NCI-H2196 treated with DMSO at 0.1 percent for 48 hours (cell line): ENCODE results near the gene SLITRK6.
A peak's percentile ranks its signal among the peaks of the same experiment; 100 is the strongest.
"Not testable (repeated sequence)": the region's sequence is repeated elsewhere in the genome, so short reads cannot be mapped to it uniquely, and the experiment has no call there.

ENCODE experiments used
- DNase-seq: peaks from one replicate; lab custom pipeline; 2025; ENCODE audit not compliant: unreplicated experiment; lab: John Stamatoyannopoulos, UW

The SLITRK6 gene, protein sequence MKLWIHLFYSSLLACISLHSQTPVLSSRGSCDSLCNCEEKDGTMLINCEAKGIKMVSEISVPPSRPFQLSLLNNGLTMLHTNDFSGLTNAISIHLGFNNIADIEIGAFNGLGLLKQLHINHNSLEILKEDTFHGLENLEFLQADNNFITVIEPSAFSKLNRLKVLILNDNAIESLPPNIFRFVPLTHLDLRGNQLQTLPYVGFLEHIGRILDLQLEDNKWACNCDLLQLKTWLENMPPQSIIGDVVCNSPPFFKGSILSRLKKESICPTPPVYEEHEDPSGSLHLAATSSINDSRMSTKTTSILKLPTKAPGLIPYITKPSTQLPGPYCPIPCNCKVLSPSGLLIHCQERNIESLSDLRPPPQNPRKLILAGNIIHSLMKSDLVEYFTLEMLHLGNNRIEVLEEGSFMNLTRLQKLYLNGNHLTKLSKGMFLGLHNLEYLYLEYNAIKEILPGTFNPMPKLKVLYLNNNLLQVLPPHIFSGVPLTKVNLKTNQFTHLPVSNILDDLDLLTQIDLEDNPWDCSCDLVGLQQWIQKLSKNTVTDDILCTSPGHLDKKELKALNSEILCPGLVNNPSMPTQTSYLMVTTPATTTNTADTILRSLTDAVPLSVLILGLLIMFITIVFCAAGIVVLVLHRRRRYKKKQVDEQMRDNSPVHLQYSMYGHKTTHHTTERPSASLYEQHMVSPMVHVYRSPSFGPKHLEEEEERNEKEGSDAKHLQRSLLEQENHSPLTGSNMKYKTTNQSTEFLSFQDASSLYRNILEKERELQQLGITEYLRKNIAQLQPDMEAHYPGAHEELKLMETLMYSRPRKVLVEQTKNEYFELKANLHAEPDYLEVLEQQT

DNA sequence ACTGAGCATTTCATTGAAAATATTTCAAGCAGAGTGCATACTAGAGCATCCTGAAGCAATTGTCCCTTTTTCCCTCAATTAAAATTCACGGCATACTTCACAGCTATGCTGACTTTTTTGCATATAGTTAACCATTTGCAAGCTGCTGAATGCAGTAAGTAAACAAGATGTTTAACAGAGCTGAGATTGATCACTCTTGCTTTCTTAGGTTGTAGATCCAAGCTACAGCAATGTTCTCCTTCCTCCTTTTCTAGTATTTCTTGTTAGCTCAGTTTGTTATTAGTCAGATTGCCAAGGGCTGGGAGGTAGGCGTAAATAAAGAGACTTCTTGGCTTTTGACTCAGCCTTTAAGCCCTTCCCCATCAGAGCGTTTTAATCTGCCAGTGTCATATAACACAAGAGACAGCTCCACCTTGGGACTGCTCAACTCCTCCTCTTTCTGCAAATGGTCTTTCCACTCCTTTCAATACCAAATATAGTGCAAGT, at the start of gene SLITRK6:
Gene SLITRK6, minus strand, starts transcription at position 323 of the 486 bp plus-strand sequence. CDS start 2,911 bp downstream, outside the sequence.
- peak; percentile 41 for DNase-seq

DNA sequence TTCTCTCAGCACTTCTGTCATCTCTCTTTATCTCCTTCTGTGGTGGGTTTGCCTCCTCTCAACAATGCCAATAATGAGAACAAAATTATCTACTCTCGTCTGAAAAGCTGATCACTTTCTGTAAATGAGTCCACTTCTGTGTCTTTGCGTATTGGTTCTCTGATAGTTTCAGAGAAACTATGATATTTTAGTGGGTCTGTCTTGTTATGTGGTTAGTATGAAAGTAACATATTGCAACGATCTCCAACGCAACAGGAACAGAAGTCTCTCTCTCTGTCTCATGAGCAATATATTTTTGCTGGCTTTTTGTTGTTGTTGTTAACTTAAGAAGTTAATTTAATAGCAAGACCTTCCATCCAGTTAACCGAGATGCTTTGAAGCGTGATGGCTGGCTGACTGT, 47.8 kb upstream of the SLITRK6 start:
- DNase-seq: no peak

DNA sequence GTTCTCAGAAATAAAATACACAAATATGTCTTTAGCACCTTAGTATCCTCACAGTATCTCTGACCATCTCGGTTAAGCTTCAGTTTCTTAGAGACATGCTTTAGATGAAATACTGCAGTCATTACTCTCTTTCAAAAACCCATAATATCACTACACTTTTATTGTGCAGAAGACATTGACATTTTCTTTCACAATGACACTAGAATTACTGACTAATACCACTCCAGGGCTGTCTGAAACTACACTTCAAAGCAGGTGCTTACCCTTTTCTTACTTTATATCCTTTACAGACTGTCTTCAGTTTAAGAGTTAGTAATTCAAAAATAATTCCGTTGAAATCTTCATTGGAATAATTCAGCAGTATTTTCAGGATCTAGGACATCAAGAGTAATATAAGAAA, 42.2 kb upstream of the SLITRK6 start:
- DNase-seq: no peak

DNA sequence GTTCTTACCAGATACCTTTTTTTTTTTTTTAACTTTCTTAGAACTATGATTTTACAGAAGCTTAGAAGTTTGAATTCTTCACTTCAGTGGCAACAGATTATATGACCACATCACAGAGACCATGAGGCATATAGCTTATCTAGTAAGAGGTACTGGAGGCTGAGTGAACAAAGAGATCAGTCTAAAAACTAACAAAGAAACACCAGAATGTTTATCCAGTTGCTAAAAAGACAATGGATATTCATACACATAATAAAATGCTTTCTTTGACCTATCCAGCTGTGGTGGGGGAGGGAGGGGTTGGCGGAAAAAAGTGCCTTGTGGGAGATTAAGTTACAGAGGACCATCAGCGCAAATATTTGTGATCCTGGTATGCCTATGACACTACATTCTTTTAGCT, 34.7 kb upstream of the SLITRK6 start:
- DNase-seq: no peak

DNA sequence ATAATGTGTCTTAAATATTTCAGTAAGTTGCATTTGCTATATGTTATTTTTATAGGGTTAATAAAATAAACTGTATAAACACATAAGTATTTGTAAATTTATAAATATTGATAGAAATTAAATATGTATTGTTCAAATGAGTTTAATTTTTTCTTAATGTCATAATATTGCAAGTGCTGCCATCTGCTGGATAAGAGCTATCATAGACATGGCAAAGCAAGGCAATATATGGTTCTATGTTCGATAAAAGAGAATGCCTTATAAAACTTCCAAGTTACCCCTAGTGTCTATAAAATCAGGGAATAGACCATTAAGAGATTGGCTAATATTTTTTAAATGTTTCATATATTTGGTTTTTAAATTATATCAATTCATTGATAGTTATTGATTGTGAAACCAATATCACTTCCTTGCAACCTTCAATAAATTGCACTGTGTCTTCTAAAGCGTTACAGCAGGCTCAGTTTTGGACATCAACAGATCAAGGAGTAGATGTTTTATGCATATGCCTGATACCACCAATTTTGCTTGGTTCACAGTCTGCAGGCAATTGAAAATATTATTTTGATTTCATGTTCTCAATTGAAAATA, 29.0 kb upstream of the SLITRK6 start:
- DNase-seq: no peak

DNA sequence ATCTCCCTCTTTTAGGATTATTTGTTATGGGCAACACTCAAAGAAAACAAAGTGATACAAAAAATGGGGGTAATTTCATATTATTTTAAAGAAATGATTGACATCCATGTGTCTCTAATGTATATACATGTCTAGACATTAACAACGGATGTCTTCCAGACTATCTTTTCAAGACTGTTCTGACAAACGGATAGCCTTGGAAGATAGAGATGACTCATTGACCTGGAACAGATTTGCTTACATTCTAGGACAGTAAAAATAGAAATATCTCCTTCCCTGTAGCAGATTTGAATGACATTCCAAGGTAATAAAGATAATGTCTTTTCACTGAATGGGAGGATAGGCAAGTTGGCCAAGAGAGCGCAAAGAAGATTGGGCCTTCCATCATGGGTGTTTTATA, 26.2 kb upstream of the SLITRK6 start:
- DNase-seq: no peak

DNA sequence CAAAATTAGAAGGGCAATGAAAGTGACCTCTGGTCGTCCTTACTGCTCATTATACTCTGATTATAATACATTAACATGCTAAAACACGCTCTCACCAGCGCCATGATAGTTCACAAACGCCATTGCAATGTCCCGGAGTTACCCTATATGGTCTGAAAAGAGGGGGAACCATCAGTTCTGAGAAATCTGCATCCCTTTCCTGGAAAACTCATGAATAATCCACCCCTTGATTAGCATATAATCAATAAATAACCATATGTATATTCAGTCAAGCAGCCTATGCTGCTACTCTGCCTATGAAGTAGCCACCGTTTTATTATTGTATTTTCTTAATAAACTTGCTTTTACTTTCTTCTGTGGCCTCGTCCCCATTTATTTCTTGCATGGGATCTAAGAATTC, 24.6 kb upstream of the SLITRK6 start:
- DNase-seq: no peak

DNA sequence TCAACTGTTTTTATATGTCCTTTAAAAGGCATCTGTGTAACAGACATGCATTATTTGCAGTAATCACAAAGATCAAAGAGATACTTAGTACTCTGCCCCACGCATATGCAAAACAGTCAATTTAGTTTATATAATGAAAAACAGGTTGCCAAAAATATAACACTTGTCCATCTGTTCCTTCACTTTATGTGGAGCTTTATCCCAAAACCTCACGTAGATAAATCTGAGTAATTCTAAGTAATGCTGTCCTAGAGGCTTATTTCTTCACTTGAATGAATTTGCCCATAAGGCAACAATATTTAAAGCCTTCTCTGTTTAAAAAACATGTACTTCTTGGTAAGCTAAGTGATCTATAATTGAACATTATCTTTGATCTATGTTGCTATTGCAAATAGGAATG, 20.3 kb upstream of the SLITRK6 start:
- no peak for DNase-seq

DNA sequence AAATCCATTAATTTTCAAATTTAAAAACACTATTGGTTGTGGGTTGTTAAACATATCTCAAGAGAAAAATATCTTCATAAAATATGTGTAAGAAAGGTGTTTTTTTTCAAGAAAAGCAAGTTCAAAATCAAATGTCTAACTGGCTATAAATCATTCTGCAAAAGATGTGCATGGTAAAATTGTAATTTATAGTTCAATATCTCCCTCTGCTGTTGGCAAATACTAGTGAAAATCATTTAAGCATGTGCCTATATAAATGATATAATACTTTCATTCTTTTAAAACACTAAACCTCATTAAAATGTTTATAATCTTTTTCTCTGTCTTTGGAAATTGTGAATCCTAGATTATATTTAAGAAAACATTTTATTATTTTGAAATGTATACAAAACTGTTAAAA, 17.2 kb upstream of the SLITRK6 start:
- no peak for DNase-seq

DNA sequence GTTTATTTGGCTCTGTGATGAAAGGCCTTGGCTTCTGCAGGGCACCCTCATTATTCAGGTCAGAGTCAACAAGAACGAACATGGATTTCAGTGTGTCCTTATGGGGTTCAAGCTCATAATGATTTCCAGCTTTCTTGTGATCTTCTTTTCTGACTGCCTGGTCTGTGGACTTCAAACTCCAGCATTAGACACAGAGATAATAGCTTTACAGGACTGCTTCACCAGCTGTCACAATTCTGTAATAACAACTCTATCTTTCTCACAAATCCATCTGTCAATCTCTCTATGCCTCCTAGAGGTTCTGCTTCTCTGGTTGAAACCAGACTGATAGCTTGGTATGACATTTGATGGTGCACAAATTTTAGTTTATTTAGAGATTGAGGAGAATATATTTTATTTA, 13.1 kb upstream of the SLITRK6 start:
- DNase-seq: no peak

DNA sequence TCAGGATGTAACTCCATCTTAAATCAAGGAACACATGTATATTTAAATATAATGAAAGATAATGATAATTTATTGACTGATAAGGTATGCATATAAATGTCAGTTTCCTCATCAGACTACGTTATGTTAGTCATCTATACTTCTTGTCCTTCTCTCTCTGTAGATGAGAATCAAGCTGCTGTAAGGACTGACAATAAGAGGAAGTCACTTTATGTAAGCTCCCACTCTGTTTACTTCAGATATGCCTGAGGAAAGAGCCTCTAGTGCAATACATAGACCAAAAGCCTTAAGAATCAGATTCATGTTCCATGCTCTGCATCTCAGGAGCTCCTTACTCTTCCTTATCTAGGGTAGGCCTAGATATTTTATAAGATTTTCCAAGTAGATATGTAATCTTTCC, 9.6 kb upstream of the SLITRK6 start:
- DNase-seq: no peak

DNA sequence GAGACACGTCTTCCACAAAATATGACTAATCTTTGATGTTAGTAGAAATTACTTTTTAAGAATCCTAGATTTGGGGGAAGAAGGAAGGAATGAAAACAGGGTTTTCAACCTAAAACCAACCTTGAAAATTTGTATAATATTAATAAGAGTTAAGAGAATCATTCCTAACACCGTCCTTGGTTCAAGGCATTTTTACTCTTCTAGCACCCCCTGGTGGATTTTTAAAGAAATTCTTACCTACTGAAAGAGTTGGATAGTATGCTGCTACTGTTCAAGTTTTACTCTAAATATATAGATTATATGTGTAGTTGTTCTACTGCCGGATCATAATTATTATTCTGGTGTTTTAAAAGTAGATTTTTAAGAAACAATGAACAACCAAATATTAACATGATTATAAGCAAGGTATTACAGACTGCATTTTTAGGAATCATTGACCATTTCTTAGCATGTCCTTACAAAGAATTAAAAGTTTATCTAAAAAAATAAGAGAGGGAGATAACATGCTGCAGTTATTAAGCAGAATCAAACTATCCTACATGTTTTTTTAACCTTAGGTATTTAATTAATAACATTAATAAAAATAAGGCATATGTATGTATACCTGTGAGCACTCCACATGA, 7.4 kb upstream of the SLITRK6 start:
- DNase-seq: peak; percentile 23

DNA sequence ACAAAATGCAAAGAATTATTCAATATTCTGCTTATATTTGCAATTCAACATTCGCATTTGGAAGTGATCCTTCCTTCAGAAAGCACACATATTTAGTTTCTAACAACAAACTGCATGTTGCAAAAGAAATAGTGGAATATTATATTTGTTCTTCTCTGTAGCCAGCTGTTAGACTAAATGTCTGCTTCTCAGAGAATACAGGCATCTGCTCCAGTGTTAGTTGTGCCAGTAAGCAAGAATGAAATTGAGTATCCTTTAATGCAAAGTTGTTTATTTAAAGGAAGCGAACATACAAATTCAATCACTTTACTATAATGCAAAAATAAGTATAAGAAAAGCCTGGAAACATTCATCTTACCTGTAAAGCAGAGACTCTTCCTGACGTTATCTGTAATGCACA, 663 bp downstream of the SLITRK6 start:
- DNase-seq: no peak

DNA sequence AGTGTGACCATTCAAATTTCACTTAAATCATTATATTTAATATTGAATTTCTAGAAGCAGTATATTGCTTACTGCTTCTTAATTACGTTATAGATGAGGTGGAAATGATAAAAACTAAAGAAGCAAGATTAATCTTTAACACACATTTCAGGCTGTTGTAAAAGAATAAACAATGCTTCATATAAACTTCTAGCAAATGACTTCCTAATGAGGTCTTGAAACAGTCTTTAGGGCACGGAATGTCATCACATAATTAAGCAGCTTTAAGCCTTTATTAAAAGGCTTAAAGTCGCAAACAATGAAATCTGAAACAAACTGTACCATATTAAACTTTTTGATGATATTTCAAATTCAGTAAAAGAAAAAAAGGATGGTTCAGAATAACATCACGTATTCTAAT, 1.9 kb downstream of the SLITRK6 start:
- DNase-seq: no peak

DNA sequence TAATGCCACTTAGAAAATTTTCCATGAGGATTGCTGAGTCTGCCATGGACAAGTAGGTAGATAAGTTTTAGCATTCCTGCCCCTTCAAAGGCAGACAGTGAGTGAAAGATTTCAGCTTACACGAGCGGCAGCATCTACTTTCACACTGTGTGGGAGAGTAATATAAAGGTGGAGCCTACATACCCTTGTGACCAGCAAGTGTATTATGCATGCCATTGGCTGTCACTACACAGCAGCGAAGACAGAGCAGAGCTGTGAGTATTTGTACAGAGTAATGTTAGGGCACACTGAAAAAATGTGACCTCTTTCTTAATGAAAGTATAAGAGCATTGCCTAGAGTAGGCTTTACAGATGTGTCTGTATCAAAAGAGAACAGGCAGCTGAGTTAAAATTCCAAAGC, 14.0 kb downstream of the SLITRK6 start:
- DNase-seq: no peak

DNA sequence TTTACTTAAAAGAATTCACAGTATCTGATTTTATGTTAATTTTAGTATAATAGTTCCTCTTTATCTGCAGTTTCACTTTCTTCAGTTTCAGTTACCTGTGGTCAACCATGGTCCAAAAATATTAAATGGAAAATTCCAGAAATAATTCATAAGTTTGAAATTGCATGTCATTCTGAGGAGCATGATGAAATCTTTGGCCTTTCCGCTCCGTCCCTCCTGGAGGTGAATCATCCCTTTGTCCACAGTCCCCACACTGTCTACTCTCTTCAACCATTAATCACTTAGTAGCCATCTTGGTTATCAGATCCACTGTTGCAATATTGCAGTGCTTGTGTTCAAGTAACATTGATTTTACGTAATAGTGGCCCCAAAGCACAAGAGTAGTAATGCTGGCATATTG, 26.9 kb downstream of the SLITRK6 start:
- DNase-seq: no peak

DNA sequence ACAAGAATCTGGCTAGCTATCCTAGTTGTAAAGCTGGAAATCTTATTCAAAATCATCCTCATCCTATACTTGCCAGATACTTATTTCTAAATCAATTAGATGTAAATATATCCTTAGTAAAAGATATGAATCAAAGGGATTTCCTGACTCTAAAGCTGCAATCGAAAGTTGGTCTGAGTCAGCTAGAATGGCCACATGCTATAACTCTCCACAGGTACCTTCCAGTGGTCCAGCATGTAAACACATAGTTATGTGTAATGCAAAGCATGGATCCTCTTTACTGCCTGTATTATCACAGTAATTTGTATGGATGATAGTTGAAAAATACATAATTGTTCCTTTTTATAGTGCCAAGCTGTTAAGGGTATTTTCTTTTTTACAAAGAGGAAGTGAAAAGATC, 27.4 kb downstream of the SLITRK6 start:
- no peak for DNase-seq

DNA sequence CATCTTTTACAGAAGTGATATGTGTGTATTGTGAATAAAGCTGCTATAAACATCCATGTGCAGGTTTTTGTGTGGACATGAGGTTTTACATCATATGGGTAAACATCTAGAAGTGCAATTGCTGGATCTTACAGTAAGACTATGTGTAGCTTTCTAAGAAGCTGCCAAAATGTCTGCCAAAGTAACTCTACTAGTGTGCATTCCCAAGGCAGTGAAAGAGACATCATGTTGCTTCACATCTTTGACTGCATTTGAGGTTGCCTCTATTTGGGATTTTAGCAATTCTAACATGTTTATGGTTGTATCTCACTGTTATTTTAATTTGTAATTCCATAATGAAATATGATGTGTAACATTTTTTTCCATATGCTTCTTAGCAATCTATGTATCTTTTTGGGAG, 30.3 kb downstream of the SLITRK6 start:
- no peak for DNase-seq

DNA sequence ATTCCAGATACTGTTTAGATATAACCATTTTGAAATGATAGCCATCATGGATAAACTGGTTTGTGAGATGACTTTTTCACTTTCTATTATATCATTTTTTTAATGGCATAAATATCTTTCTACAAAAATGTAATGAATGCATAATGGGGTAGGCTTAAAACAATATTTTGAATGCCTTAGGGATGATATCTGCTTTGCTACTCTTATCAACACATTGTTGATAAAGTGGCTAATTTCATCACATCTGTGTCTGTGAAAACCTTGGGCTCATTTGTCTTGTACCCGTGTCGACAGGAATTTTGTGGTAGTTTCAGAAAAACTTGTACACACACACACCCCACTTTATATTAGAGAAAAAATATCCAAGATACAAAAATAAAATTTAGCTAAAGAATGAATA, 44.1 kb downstream of the SLITRK6 start:
- DNase-seq: no peak

DNA sequence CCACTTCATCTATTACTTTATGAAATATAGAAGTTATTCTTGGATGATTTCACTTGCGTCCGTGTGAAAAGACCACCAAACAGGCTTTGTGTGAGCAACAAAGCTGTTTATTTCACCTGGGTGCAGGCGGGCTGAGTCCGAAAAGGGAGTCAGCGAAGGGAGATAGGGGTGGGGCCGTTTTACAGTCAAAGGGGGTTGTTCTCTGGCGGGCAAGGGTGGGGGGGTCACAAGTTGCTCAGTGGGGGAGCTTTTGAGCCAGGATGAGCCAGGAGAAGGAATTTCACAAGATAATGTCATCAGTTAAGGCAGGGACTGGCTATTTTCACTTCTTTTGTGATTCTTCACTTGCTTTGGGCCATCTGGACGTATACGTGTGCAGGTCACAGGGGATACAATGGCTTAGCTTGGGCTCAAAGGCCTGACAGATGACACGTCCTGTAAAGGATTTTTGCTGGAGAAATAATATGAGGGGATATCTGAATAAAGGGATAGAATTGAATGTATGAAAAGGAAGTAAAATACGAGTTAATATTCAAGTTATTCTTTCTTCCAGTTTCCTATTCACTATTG, 55.9 kb downstream of the SLITRK6 start:
- not testable (repeated sequence) for DNase-seq
